Activated CD4-positive, alpha-beta T cell treated with anti-CD3 and anti-CD28 coated beads, Interleukin-2, amount 10 ng/mL, durations not matched to agents 24 days and 14 days (primary cell): ENCODE results near the gene SVOP. TPM values are rescaled to one million over a fixed set of nuclear protein-coding genes. Genes with fewer than 3 reads are reported as not detected.
"Not testable (repeated sequence)": the region's sequence is repeated elsewhere in the genome, so short reads cannot be mapped to it uniquely, and the experiment has no call there.

ENCODE experiments used
- DNase-seq: peaks from one replicate; pipeline ENCODE4 v3.0.0; 2022
- H3K27ac Mint-ChIP-seq: one replicate; pipeline ENCODE4 v1.8.0; 2022; ENCODE audit warnings: mild to moderate bottlenecking, mixed read lengths
- H3K27me3 Mint-ChIP-seq: one replicate; pipeline ENCODE4 v1.8.0; 2022; ENCODE audit warnings: mixed read lengths
- H3K36me3 Mint-ChIP-seq: one replicate; pipeline ENCODE4 v1.8.0; 2022; ENCODE audit warnings: low read depth, mild to moderate bottlenecking, mixed read lengths
- H3K4me1 Mint-ChIP-seq: one replicate; pipeline ENCODE4 v1.8.0; 2021; ENCODE audit warnings: mixed read lengths
- H3K4me3 Mint-ChIP-seq: one replicate; pipeline ENCODE4 v1.8.0; 2022; ENCODE audit warnings: mild to moderate bottlenecking, moderate library complexity, mixed read lengths
- H3K9me3 Mint-ChIP-seq: one replicate; pipeline ENCODE4 v1.8.0; 2021; ENCODE audit warnings: mixed read lengths
- intact Hi-C: fragments of 100-400 bp; cut with micrococcal nuclease; formaldehyde crosslinking; loops from one replicate; pipeline ENCODE4 v1.15.1; 2023
- total RNA-seq: library from RNA; stranded (reverse); gene quantifications from 2 replicates; pipeline ENCODE4 v1.2.3, GENCODE V29; 2022

Gene SVOP
- total RNA-seq, 1 donor from 2014 or later, result not detected

DNA sequence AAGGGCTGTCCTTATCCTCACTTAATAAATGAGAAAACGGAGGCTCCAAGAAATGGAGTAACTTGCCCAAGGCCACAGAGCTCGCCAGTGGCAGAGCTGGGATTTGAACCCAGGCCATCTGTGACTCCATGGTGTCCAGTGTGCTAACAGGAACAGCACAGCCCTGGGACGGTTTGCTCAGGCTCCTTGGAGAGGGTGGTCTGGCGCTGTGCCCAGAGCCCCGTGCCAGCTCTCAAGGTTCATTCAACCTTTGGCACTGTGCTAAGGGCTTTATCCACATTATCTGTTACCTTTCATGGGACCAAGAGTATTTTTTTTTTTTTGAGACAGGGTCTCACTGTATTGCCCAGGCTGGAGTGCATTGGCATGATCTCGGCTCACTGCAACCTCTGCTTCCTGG lies 132.8 kb downstream of the SVOP start:
- H3K27ac Mint-ChIP-seq, result no peak overlapping the region
- peaks cover 3% of the 10 kb centered on the region for H3K9me3 Mint-ChIP-seq
- no peak for DNase-seq
- no peaks in the 10 kb centered on the region for H3K4me1 Mint-ChIP-seq
- intact Hi-C loops, result no loop called here
- no peaks in the 10 kb centered on the region for H3K36me3 Mint-ChIP-seq
- H3K4me3 Mint-ChIP-seq, result no peak overlapping the region
- H3K27me3 Mint-ChIP-seq, result no peaks in the 10 kb centered on the region

DNA sequence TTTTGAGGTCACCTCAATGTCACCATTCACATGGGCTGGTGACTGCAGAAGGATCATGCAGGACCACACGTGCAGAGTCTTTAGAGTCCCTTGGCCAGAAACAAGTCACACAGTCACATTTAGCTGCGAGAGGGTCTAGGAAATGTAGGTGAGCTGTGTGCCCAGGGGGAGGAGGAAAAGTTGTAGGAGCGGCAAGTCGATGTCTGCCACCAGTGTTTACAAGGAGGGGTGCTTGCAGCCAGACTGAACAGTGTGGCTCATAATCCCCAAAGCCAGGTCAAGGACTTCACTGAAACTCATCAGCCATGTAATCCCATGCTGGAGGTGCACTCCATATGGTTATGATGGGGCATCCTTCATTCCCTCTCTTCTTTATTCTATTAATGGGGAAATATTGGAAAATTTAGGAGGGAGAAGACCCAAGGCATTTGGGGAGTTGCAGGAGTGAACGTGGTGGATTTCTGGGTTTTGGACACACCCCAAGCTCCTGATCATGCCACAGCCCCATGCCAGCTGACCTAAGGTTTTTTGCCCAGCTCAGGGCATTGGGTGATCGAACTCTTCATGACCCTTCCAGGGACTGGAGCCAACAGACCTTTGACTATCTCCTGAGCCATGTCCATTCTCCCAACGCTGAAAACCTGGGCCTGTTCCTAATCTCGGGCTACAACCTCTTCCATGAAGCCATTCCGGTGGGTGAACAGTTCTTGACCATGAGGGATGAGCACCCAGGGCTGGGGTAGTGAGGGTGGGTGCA lies 133.8 kb downstream of the SVOP start:
- Mint-ChIP-seq H3K4me3 (no peak overlapping the region), H3K36me3 (no peaks in the 10 kb centered on the region), H3K4me1 (no peaks in the 10 kb centered on the region), H3K27ac (no peak overlapping the region), H3K9me3 (peaks cover 3% of the 10 kb centered on the region), H3K27me3 (no peaks in the 10 kb centered on the region)
- intact Hi-C loops, result no loop called here
- DNase-seq, result no peak

DNA sequence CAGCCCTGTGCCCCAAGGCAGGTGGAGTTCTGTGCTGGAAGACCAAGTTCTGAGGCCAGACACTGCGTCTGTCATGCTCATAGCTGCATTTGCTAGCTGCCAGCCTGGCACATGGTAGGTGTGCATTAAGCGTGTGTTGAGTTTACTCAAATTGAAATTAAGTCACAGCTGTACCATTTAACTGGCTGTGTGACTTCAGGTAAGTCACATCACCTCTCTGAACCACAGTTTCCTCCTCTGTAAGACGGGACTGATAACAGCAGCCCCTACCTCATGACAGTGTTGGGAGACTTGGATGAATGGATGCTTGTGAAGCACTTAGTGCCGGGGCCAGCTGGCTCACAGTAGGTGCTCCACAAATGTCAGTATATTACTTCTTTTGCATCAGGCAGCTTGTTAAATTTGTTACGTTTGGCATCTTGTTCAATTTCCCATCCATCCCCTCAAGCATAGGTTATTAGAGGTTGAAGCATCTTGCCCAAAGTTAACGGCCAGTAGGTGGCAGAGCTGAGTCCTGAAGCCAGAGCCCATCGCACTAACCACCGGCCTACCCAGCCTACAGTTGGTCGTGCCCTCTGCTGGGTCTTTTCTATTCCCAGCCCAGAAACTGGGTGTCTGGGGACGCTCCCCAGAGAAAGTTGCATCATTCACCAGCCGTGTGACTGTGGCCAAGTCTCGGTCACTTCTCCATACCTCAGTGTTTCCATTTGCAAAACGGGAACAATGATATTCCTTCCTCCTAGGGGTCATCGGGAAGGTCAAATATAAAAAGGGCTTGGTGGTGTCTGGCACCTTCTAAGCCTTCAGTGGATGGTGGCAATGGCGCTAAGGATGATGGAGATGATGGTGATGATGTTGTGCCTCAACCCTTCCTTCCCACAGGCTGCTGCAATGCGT lies 136.5 kb downstream of the SVOP start:
- H3K4me3 Mint-ChIP-seq, result no peak overlapping the region
- H3K27ac Mint-ChIP-seq, result no peak overlapping the region
- DNase-seq, result peak; percentile 88
- no peaks in the 10 kb centered on the region for H3K36me3 Mint-ChIP-seq
- H3K4me1 Mint-ChIP-seq, result no peaks in the 10 kb centered on the region
- intact Hi-C loops, result loop anchor here (1.0 kb wide), 2 partner anchors 67 to 209 kb away; partner anchors contain the start of gene ALKBH2
- H3K9me3 Mint-ChIP-seq, result no peaks in the 10 kb centered on the region
- H3K27me3 Mint-ChIP-seq, result no peaks in the 10 kb centered on the region

DNA sequence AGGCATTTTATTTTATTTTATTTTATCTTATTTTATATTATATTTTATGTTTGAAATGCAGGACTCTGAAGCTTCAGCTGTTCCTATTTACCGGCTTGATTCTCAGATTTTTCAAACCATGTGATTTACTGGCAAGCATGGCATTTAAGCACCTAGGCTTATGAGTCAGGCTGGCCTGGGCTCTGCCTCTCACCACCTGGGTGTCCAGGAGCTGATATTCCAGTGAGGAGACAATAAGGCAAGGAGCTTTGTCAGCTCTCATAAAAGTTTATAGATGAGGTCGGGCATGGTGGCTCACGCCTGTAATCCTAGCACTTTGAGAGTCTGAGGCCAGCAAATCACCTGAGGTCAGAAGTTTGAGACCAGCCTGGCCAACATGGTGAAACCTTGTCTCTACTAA lies 138.9 kb downstream of the SVOP start:
- no peaks in the 10 kb centered on the region for H3K9me3 Mint-ChIP-seq
- DNase-seq, result no peak
- H3K27ac Mint-ChIP-seq, result no peak overlapping the region
- H3K27me3 Mint-ChIP-seq, result no peaks in the 10 kb centered on the region
- intact Hi-C loops, result no loop called here
- no peak overlapping the region for H3K4me3 Mint-ChIP-seq
- no peaks in the 10 kb centered on the region for H3K36me3 Mint-ChIP-seq
- no peaks in the 10 kb centered on the region for H3K4me1 Mint-ChIP-seq

DNA sequence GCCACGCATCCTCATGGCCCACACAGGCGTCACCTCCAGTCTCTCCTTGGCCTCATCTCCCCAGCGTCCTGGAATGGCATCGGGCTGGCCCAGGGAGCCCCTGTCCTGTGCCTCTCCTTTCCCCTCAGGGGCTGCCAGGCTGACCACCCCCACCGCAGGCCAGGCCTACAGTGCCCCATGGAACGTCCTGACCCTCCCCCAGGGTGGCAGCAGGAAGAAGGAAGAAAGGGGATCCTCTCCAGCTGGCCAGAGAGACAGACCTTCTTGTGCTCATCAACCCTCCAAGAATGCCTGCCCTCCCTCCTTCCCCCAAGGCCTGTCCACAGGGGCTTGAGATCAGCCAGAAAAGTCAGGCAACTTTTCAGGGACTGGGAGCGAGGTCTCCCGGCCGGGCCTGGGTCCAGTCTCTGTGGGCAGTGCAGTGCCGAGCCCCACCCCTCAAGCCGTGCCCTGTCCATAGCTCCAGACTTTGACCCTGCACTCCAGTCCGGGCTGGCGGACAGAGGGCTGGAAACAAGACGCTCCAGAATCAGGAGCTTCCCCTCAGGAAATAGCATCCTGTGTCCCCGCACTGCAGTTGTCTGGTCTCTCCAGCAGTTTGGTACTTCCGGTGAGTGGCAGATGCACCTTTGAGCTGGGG lies 141.1 kb downstream of the SVOP start, which contains the start of gene DAO:
Gene DAO (plus strand): TSS at position 478 of the 640 bp plus-strand sequence. CDS start 4,915 bp downstream, outside the sequence.
- Mint-ChIP-seq H3K36me3 (no peaks in the 10 kb centered on the region), H3K27me3 (no peaks in the 10 kb centered on the region), H3K27ac (no peak within 1 kb of the TSS), H3K9me3 (no peaks in the 10 kb centered on the region), H3K4me3 (no peak within 1 kb of the TSS), H3K4me1 (peaks cover 3% of the 10 kb centered on the region)
- intact Hi-C loops, result no loop called here
- DNase-seq, result no peak

DNA sequence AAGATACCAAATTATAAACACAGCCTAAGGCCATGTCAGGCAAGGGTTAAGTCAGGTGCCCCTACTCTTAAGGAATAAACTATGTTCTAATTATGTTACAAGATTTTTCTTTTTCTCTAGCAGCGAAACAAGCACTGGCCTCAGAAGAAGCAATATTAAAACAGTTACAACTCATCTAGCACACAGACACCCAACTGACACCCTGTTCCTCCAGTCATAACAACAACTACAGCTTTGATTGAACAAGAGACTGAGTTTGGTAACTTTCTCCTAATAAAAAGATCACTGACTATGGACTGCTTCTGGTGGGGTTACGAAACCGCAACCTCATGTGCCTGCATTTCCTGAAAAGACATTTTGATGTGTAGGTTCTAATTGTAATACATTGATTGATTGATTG lies 144.3 kb downstream of the SVOP start:
- H3K27ac Mint-ChIP-seq, result no peak overlapping the region
- H3K36me3 Mint-ChIP-seq, result no peaks in the 10 kb centered on the region
- H3K4me1 Mint-ChIP-seq, result peaks cover 3% of the 10 kb centered on the region
- no peaks in the 10 kb centered on the region for H3K27me3 Mint-ChIP-seq
- intact Hi-C loops, result no loop called here
- no peak overlapping the region for H3K4me3 Mint-ChIP-seq
- H3K9me3 Mint-ChIP-seq, result no peaks in the 10 kb centered on the region
- DNase-seq, result no peak

DNA sequence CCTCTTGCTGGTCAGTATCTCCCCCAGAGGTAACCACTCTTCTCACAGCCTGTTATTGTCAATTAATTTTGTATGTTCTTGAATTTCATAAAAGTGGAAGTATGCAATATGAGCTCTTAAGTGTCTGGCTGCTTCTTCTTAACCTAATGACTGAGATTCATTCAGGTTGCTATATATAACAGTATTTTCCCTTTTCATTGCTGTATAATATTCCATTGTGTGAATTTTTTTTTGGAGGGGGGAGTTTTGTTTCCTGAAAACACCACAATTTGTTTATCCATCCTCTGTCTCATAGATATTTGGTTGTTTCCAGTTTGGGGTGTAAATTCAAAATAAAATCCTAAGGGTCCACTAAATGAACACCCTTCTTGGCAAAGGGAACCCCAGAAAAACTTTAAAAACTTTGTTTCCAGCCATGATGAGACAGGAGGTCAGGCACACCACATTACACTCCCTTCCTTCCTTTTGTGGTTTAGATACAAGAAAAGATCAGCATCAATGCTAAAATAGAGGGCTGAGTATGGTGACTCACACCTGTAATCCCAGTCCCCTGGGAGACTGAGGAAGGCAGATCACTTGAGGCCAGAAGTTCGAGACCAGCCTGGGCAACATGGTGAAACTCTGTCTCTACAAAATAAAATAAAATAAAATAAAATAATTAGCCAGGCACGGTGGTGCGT lies 145.0 kb downstream of the SVOP start:
- no peak overlapping the region for H3K4me3 Mint-ChIP-seq
- no peaks in the 10 kb centered on the region for H3K9me3 Mint-ChIP-seq
- H3K36me3 Mint-ChIP-seq, result no peaks in the 10 kb centered on the region
- H3K4me1 Mint-ChIP-seq, result peaks cover 3% of the 10 kb centered on the region
- no peak for DNase-seq
- intact Hi-C loops, result no loop called here
- no peaks in the 10 kb centered on the region for H3K27me3 Mint-ChIP-seq
- no peak overlapping the region for H3K27ac Mint-ChIP-seq

DNA sequence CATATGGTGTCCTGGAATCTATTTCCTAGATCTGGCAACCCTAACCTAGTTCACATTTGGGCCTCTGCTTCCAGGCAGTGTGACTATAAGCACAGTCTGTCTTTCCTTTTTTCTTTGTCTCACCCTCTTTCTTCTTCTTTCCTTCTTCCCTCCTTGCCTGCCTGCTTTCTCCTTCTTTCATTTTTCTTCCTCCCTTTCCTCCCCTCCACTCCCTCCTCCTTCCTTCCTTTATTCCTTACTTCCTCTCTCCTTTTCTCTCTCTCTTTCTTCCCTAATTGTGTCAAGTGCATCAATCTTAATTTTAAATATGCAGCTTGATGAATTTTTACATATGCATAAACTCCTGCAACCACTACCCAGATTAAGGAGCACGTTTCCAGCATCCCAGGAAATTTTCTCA lies 145.6 kb downstream of the SVOP start:
- no peak for DNase-seq
- H3K9me3 Mint-ChIP-seq, result no peaks in the 10 kb centered on the region
- H3K27ac Mint-ChIP-seq, result no peak overlapping the region
- no peaks in the 10 kb centered on the region for H3K27me3 Mint-ChIP-seq
- intact Hi-C loops, result no loop called here
- no peak overlapping the region for H3K4me3 Mint-ChIP-seq
- H3K4me1 Mint-ChIP-seq, result peaks cover 3% of the 10 kb centered on the region
- no peaks in the 10 kb centered on the region for H3K36me3 Mint-ChIP-seq

DNA sequence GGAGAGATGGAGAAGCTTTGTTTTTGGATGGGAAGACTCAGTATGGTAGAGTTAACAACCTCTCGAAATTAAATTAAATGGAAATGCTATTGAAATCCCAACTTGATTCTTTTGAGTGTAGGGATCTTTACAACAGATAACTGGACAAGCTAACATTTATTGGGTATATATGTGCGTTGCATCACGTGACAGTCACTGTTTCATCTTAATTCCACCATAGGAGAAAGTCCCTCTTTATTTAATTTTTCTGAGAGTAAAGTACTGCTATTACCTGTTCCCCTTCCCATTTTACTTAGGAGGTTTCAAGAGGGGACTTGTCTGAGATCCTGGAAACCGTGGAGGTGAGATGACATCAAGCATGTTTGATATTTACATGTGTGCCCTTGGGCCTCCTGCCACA lies 152.1 kb downstream of the SVOP start:
- Mint-ChIP-seq H3K4me1 (no peaks in the 10 kb centered on the region), H3K27me3 (peaks cover 2% of the 10 kb centered on the region), H3K27ac (no peak overlapping the region), H3K9me3 (no peaks in the 10 kb centered on the region), H3K36me3 (no peaks in the 10 kb centered on the region), H3K4me3 (no peak overlapping the region)
- intact Hi-C loops, result no loop called here
- DNase-seq, result no peak

DNA sequence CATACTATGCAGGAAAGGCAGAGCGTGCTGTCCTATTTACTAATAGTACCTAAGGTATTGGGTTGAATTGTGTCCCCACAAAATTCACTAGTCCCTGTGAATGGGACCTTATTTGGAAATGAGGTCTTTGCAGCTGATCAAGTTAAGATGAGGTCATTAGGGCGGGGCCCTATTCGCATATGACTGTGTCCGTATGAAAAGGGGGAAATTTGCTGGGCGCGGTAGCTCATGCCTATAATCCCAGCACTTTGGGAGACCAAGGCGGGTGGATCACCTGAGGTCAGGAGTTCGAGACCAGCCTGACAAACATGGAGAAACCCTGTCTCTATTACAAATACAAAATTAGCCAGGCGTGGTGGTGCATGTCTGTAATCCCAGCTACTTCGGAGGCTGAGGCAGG lies 154.8 kb downstream of the SVOP start:
- H3K4me3 Mint-ChIP-seq, DNase-seq, H3K4me1 Mint-ChIP-seq, H3K9me3 Mint-ChIP-seq, intact Hi-C loops, H3K36me3 Mint-ChIP-seq, H3K27me3 Mint-ChIP-seq, H3K27ac Mint-ChIP-seq: not testable (repeated sequence)

DNA sequence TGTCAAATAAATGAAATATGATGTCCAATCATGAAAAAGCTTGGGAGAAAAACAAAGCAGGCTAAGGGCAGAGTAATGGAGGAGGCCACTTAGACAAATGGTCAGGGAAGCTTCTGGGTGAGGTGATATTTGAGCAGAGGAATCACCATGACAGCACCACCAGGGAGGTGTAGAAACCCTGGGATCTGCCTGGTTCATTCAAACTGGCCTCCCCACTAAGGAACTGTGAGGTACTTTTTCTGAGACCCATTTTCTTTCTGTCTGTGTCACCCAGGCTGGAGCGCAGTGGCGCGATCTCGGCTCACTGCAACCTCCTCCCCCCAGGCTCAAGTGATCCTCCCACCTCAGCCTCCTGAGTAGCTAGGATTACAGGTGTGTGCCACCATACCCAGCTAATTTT lies 155.7 kb downstream of the SVOP start:
- H3K4me3 Mint-ChIP-seq, result no peak overlapping the region
- H3K27ac Mint-ChIP-seq, result no peak overlapping the region
- H3K27me3 Mint-ChIP-seq, result peaks cover 4% of the 10 kb centered on the region
- no peaks in the 10 kb centered on the region for H3K36me3 Mint-ChIP-seq
- intact Hi-C loops, result no loop called here
- DNase-seq, result no peak
- no peaks in the 10 kb centered on the region for H3K9me3 Mint-ChIP-seq
- peaks cover 5% of the 10 kb centered on the region for H3K4me1 Mint-ChIP-seq

DNA sequence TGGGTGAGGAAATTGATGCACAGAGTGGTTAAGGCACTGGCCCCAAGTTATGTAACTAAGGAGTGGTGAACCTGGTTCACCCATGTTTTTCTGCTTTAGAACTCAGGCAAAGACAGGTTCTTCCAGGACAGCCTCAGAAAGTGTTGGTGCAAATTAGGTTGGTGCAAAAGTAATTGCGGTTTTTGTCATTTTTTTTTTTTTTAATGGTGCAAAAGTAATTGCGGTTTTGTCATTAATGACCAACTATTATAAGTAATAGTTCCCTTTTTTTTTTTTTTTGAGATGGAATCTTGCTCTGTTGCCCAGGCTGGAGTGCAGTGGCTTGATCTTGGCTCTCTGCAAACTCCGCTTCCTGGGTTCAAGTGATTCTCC lies 158.3 kb downstream of the SVOP start:
- intact Hi-C loops, result no loop called here
- no peak for DNase-seq
- Mint-ChIP-seq H3K9me3 (no peaks in the 10 kb centered on the region), H3K36me3 (no peaks in the 10 kb centered on the region), H3K4me1 (peaks cover 17% of the 10 kb centered on the region), H3K4me3 (no peak overlapping the region), H3K27ac (no peak overlapping the region), H3K27me3 (peaks cover 4% of the 10 kb centered on the region)

DNA sequence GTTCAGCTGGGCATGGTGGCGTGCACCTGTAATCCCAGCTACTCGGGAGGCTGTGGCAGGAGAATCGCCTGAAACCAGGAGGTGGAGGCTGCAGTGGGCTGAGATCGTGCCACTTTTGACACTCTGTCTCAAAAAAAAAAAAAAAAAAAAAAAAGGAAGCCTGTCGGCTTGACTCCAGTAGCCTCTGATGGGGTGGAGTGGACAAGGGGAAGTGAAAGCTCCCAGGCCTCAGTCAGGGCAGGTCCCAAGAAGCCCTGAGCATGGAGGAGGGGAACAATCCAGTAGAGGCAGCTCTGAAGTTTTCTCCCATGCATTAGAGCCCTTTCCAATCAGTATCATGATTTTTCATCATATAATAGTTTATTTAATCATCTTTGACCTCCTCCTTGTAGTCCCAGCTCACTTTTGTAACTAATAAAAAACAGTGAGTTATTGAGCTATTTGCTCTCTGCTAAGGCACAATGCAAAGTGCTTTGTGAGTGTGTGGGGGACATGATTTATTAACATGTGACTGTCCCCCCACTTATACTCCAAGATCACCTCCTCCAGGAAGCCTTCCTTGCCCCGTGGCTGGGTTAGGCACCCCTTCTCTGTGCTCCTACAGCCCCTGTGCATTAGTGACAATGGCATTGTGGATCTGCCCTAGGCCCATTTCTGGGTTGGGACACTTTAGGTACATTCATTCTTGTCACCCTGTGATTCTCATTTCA lies 158.8 kb downstream of the SVOP start:
- Mint-ChIP-seq H3K9me3 (no peaks in the 10 kb centered on the region), H3K27ac (no peak overlapping the region), H3K27me3 (peaks cover 4% of the 10 kb centered on the region), H3K4me1 (peaks cover 17% of the 10 kb centered on the region), H3K36me3 (no peaks in the 10 kb centered on the region), H3K4me3 (no peak overlapping the region)
- intact Hi-C loops, result no loop called here
- no peak for DNase-seq
